22Rv1 (cell line): ENCODE data around the gene LRRFIP1.

ENCODE experiments used
- ZFX ChIP-seq: fragments of 450-650 bp; IDR thresholded peaks from 2 replicates; pipeline ENCODE4 v1.6.1; 2017; ENCODE audit warnings: antibody characterized with exemption, borderline replicate concordance
- TF ChIP-seq, protein P1 (sequence below): fragments of 450-650 bp; IDR thresholded peaks from 2 replicates; pipeline ENCODE4 v1.5.1; 2017; ENCODE audit warnings: mild to moderate bottlenecking

DNA sequence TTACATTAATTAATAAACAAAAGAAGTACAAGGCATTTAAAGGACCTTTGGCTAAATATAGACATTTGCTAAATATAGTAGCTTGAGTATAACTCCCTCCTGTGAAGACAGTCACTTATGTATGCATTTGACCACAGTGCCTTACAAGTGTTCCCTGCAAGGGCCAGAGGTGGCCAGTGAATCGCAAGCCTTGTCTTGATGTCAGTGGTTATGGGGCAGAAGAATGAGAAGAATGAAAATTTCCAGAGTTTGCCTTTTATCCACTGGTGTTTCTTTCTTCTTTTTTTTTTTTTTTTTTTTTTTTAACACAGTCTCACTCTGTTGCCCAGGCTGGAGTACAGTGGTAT is 1.8 kb downstream of the LRRFIP1 start:
- TF ChIP-seq, protein P1, sequence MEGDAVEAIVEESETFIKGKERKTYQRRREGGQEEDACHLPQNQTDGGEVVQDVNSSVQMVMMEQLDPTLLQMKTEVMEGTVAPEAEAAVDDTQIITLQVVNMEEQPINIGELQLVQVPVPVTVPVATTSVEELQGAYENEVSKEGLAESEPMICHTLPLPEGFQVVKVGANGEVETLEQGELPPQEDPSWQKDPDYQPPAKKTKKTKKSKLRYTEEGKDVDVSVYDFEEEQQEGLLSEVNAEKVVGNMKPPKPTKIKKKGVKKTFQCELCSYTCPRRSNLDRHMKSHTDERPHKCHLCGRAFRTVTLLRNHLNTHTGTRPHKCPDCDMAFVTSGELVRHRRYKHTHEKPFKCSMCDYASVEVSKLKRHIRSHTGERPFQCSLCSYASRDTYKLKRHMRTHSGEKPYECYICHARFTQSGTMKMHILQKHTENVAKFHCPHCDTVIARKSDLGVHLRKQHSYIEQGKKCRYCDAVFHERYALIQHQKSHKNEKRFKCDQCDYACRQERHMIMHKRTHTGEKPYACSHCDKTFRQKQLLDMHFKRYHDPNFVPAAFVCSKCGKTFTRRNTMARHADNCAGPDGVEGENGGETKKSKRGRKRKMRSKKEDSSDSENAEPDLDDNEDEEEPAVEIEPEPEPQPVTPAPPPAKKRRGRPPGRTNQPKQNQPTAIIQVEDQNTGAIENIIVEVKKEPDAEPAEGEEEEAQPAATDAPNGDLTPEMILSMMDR, result no peak
- TF ChIP-seq ZFX, result no peak
